OCI-LY3 (cell line): ENCODE results near the gene METTL27.
A peak's percentile ranks its signal among the peaks of the same experiment; 100 is the strongest.

Experiments used
- H2AFZ ChIP-seq: fragments of 200-600, 300-600 bp; shearing (Covaris generic); 2 replicates; pipeline ENCODE4 v1.6.0; 2014; ENCODE audit warnings: antibody characterized with exemption, low read depth, low read length
- H3K27ac ChIP-seq: fragments of 200-600, 300-600 bp; sonication (generic); 2 replicates; pipeline ENCODE4 v1.5.1; 2014; ENCODE audit warnings: mild to moderate bottlenecking, low read length, moderate library complexity, mixed read lengths
- H3K27me3 ChIP-seq: fragments of 200-600, 300-600 bp; sonication (generic); 2 replicates; pipeline ENCODE4 v1.6.1; 2014; ENCODE audit warnings: low read depth, low read length, mixed read lengths
- H3K36me3 ChIP-seq: fragments of 200-600, 300-600 bp; sonication (generic); replicated peaks from 2 replicates; pipeline ENCODE3; 2014; ENCODE audit warnings: low read depth, low read length, mixed read lengths
- H3K4me1 ChIP-seq: fragments of 300-600, 200-600 bp; sonication (generic); 2 replicates; pipeline ENCODE4 v1.6.1; 2014; ENCODE audit warnings: low read length, mixed read lengths
- H3K4me2 ChIP-seq: fragments of 200-600, 300-600 bp; sonication (generic); 2 replicates; pipeline ENCODE4 v1.6.1; 2014; ENCODE audit warnings: low read length, mixed read lengths
- H3K4me3 ChIP-seq: fragments of 300-600, 200-600 bp; sonication (generic); 2 replicates; pipeline ENCODE4 v1.5.1; 2014; ENCODE audit warnings: antibody characterized with exemption, mild to moderate bottlenecking, low read length, moderate library complexity
- H3K79me2 ChIP-seq: fragments of 300-600, 200-600 bp; shearing (Covaris generic); 2 replicates; pipeline ENCODE4 v1.6.1; 2014; ENCODE audit warnings: mild to moderate bottlenecking, low read length, mixed read lengths
- H3K9ac ChIP-seq: fragments of 300-600, 200-600 bp; shearing (Covaris generic); 2 replicates; pipeline ENCODE4 v1.6.0; 2014; ENCODE audit warnings: mild to moderate bottlenecking, low read length, moderate library complexity
- H3K9me3 ChIP-seq: fragments of 200-600, 300-600 bp; shearing (Covaris generic); 2 replicates; pipeline ENCODE4 v1.6.1; 2014; ENCODE audit warnings: low read length, mixed read lengths; ENCODE audit not compliant: insufficient read depth
- H4K20me1 ChIP-seq: fragments of 200-600, 300-600 bp; sonication (generic); 2 replicates; pipeline ENCODE4 v1.6.1; 2016; ENCODE audit warnings: low read length, mixed read lengths; ENCODE audit not compliant: insufficient read depth
- EZH2phosphoT487 ChIP-seq: fragments of 200-600 bp; shearing (Covaris generic); IDR thresholded peaks from 2 replicates; pipeline ENCODE4 v1.6.1; 2018; ENCODE audit warnings: antibody characterized with exemption, mixed run types, low read depth
- TF ChIP-seq, protein P1 (sequence below): fragments of 200-600, 300-600 bp; sonication (generic); IDR thresholded peaks from 2 replicates; pipeline ENCODE4 v1.5.1; 2014; ENCODE audit warnings: antibody characterized with exemption, low read length, low read depth

The METTL27 gene

DNA sequence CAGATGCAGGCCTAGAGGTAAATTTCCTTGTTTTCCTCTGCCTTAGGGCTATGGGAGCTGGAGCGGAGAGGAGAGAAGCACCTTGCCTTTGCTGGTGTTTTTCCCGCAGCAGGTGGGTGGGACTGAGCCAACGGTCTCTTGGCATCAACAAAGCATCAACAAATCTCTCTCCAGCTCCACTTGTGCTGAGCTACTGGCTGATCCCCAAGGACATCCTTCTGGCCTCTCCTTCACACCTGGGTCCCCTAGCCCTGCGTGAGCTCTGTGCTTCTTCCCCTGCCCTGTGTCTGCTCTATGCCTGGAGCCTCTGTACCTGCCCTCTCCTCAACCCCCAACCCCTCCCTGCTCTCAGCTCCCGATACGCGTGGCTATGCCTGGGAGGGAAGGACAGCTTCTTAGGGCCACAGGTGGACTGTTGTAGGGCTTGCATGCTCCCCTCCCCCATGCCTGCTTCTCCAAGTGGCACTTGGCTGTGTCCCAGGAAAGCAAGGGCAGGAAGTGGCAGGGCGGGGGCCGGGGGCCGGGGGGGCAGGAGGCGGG, 14.7 kb downstream of the METTL27 start:
- no peak overlapping the region for H3K4me3 ChIP-seq
- H3K9ac ChIP-seq = no peak overlapping the region
- TF ChIP-seq, protein P1, sequence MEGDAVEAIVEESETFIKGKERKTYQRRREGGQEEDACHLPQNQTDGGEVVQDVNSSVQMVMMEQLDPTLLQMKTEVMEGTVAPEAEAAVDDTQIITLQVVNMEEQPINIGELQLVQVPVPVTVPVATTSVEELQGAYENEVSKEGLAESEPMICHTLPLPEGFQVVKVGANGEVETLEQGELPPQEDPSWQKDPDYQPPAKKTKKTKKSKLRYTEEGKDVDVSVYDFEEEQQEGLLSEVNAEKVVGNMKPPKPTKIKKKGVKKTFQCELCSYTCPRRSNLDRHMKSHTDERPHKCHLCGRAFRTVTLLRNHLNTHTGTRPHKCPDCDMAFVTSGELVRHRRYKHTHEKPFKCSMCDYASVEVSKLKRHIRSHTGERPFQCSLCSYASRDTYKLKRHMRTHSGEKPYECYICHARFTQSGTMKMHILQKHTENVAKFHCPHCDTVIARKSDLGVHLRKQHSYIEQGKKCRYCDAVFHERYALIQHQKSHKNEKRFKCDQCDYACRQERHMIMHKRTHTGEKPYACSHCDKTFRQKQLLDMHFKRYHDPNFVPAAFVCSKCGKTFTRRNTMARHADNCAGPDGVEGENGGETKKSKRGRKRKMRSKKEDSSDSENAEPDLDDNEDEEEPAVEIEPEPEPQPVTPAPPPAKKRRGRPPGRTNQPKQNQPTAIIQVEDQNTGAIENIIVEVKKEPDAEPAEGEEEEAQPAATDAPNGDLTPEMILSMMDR = no peak
- no peak for TF ChIP-seq EZH2phosphoT487
- no peak overlapping the region for H3K27ac ChIP-seq
- H3K9me3 ChIP-seq = no peaks in the 10 kb centered on the region
- H3K79me2 ChIP-seq = no peaks in the 10 kb centered on the region
- H3K27me3 ChIP-seq = no peaks in the 10 kb centered on the region
- no peaks in the 10 kb centered on the region for H4K20me1 ChIP-seq
- peak overlapping the region; percentile 65; the same call in 1 of the 2 replicates for H3K4me2 ChIP-seq
- H3K4me1 ChIP-seq = peaks cover 33% of the 10 kb centered on the region
- 0 out of 2 replicates have a peak overlapping the region, but pooled peaks have one; percentile 15 for H2AFZ ChIP-seq
- H3K36me3 ChIP-seq = no peaks in the 10 kb centered on the region

DNA sequence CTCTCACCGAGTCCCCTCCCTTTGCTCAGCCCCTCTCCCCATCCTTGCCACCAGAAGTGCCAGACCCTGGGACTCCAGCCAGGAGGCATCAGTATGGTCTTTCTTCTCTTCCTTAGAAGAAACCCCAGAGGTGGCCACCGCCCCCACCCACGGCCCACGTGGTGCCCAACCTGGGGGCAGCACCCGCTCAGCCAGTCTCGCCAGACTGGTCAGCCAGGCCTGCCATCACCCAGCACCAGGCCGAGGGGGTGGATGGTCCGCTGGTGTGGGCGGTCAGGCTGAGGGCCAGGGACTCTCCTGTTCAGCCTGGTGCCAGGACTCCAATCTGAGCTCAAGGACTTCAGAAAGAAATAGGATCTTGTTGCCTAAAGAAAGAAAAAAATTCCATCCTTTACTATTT, 17.3 kb downstream of the METTL27 start:
- H2AFZ ChIP-seq = no peak overlapping the region
- H3K4me1 ChIP-seq = peaks cover 26% of the 10 kb centered on the region
- no peak overlapping the region for H3K27ac ChIP-seq
- no peak overlapping the region for H3K4me2 ChIP-seq
- no peak overlapping the region for H3K9ac ChIP-seq
- no peaks in the 10 kb centered on the region for H4K20me1 ChIP-seq
- no peaks in the 10 kb centered on the region for H3K27me3 ChIP-seq
- H3K9me3 ChIP-seq = no peaks in the 10 kb centered on the region
- H3K79me2 ChIP-seq = no peaks in the 10 kb centered on the region
- no peak overlapping the region for H3K4me3 ChIP-seq
- TF ChIP-seq, protein P1 = no peak
- no peak for TF ChIP-seq EZH2phosphoT487
- H3K36me3 ChIP-seq = no peaks in the 10 kb centered on the region

DNA sequence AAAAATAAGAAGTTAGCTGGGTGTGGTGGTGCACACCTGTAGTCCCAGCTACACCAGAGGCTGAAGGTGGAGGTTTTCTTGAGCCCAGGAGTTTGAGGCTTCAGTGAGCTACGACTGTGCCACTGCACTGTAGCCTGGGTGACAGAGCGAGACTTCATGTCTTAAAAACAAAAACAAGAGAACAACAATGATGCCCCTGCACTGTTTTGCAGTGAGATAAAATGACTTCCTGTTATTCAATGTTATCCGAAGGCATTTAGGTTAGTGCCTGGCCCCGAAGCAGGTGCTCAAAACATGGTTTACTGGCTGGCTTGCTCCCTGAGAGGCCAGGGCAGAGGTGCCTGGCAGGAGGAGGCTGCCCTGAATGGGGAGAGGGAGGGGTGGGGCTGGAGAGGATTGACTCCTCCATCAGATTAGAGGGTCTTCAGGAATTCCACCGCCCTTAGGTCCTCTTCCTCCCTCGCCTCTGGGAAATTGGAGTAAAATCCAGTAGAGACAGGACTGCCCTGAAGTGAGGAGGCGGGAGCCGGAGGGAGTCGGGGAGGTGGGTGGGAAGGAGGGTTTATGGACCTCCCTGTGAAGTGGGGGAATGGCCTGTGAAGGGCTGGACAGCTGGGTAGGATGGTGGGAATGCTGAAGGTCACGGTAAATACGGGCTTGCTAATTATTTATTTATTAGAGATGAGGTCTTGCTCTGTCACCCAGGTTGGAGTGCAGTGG, 18.3 kb downstream of the METTL27 start:
- Histone ChIP-seq H2AFZ (no peak overlapping the region), H3K4me1 (peaks cover 26% of the 10 kb centered on the region), H3K9me3 (no peaks in the 10 kb centered on the region), H3K36me3 (no peaks in the 10 kb centered on the region), H3K9ac (no peak overlapping the region), H3K27ac (no peak overlapping the region), H3K4me3 (no peak overlapping the region), H3K4me2 (no peak overlapping the region), H3K79me2 (no peaks in the 10 kb centered on the region), H3K27me3 (no peaks in the 10 kb centered on the region), H4K20me1 (no peaks in the 10 kb centered on the region)
- TF ChIP-seq, protein P1 = no peak
- TF ChIP-seq EZH2phosphoT487 = no peak

DNA sequence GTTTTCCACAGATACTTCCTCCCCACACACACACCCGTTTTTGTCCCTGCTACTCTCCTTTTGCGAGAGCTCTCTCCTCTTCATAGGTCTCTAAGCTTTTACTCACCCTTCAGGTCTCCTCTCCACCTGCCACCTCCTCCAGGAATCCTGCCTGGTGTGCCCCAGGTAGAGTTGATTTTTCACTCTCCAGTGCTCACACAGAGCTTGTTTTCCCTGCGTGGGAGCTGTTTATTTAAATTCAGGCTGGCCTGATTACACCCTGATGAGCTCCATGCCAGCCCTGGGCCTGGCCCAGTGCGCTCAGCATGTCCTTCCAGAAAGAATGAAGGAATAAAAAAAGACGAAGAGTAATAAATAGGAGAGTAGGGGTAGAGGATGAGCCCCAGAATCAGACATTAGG, 19.1 kb downstream of the METTL27 start:
- Histone ChIP-seq H3K4me2 (no peak overlapping the region), H3K27me3 (no peaks in the 10 kb centered on the region), H4K20me1 (no peaks in the 10 kb centered on the region), H3K4me3 (no peak overlapping the region), H3K79me2 (no peaks in the 10 kb centered on the region), H3K27ac (no peak overlapping the region), H2AFZ (no peak overlapping the region), H3K9ac (no peak overlapping the region), H3K4me1 (peaks cover 24% of the 10 kb centered on the region), H3K36me3 (no peaks in the 10 kb centered on the region), H3K9me3 (no peaks in the 10 kb centered on the region)
- TF ChIP-seq, protein P1 = no peak
- no peak for TF ChIP-seq EZH2phosphoT487
